ENCODE results near the gene KDM8. TPM values are rescaled to one million over a fixed set of nuclear protein-coding genes. Genes with fewer than 3 reads are reported as not detected.

KDM8 gene
- total RNA-seq, 1 donor from 2014 or later = 4.3 TPM

GRCh38 chr16:27235938-27236245, 32.6 kb downstream of the KDM8 start:
- Mint-ChIP-seq H3K36me3 (ENCODE audit: low read depth, unreplicated experiment) (peaks cover 6% of the 10 kb centered on the region), H3K4me1 (ENCODE audit: low read depth, unreplicated experiment) (peaks cover 31% of the 10 kb centered on the region), H3K4me3 (ENCODE audit: unreplicated experiment) (no peak overlapping the region), H3K9me3 (ENCODE audit: unreplicated experiment) (no peaks in the 10 kb centered on the region), H3K27me3 (ENCODE audit: low read depth, unreplicated experiment) (no peaks in the 10 kb centered on the region), H3K27ac (ENCODE audit: unreplicated experiment) (no peak overlapping the region)
- H3K27me3 ChIP-seq (ENCODE audit: insufficient read depth, low read length) = no peaks in the 10 kb centered on the region
- TF ChIP-seq EZH2 (IDR thresholded peaks at IDR 0.05; ENCODE audit: insufficient read depth, low read length) (no peak), CTCF (IDR thresholded peaks at IDR 0.05; ENCODE audit: insufficient read depth, low read depth, low read length) (no peak)
- H3K4me2 ChIP-seq (ENCODE audit: low read length) = peak overlapping the region; percentile 67
- FAIRE-seq = no peak
- H3K9ac ChIP-seq (ENCODE audit: low read length) = peak overlapping the region; percentile 60
- H3K79me2 ChIP-seq (ENCODE audit: insufficient read depth, low read length) = no peaks in the 10 kb centered on the region
- H3K9me3 ChIP-seq (ENCODE audit: insufficient read depth, low read depth, low read length) = no peaks in the 10 kb centered on the region
- H4K20me1 ChIP-seq (ENCODE audit: insufficient read depth, low read length) = no peaks in the 10 kb centered on the region
- peaks cover 29% of the 10 kb centered on the region for H3K4me1 ChIP-seq (ENCODE audit: insufficient read depth, low read length)
- peak overlapping the region; percentile 61 for H2AFZ ChIP-seq (ENCODE audit: low read depth, low read length)
- peak overlapping the region; percentile 57 for H3K27ac ChIP-seq (ENCODE audit: low read depth, low read length)
- no peaks in the 10 kb centered on the region for H3K36me3 ChIP-seq (ENCODE audit: insufficient read depth, low read length)
- H3K4me3 ChIP-seq (ENCODE audit: insufficient read depth, low read depth, low read length) = no peak overlapping the region
- DNase-seq (ENCODE audit: low read depth) = no peak

- H3K27me3 Mint-ChIP-seq (ENCODE audit: low read depth, unreplicated experiment) = no peaks in the 10 kb centered on the region
- no peak for DNase-seq (ENCODE audit: low read depth)
- no peaks in the 10 kb centered on the region for H3K9me3 Mint-ChIP-seq (ENCODE audit: unreplicated experiment)
- no peak overlapping the region for H3K4me3 Mint-ChIP-seq (ENCODE audit: unreplicated experiment)
- Histone ChIP-seq H3K9me3 (ENCODE audit: insufficient read depth, low read depth, low read length) (no peaks in the 10 kb centered on the region), H3K4me3 (ENCODE audit: insufficient read depth, low read depth, low read length) (no peak overlapping the region), H3K36me3 (ENCODE audit: insufficient read depth, low read length) (no peaks in the 10 kb centered on the region), H4K20me1 (ENCODE audit: insufficient read depth, low read length) (no peaks in the 10 kb centered on the region), H3K27ac (ENCODE audit: low read depth, low read length) (peak overlapping the region; percentile 39), H3K4me1 (ENCODE audit: insufficient read depth, low read length) (peaks cover 37% of the 10 kb centered on the region), H3K4me2 (ENCODE audit: low read length) (no peak overlapping the region), H3K27me3 (ENCODE audit: insufficient read depth, low read length) (no peaks in the 10 kb centered on the region), H3K9ac (ENCODE audit: low read length) (peak overlapping the region; percentile 47), H2AFZ (ENCODE audit: low read depth, low read length) (no peak overlapping the region), H3K79me2 (ENCODE audit: insufficient read depth, low read length) (no peaks in the 10 kb centered on the region)
- H3K36me3 Mint-ChIP-seq (ENCODE audit: low read depth, unreplicated experiment) = peaks cover 4% of the 10 kb centered on the region
- H3K4me1 Mint-ChIP-seq (ENCODE audit: low read depth, unreplicated experiment) = peaks cover 39% of the 10 kb centered on the region
- no peak for TF ChIP-seq EZH2 (IDR thresholded peaks at IDR 0.05; ENCODE audit: insufficient read depth, low read length)
- TF ChIP-seq CTCF (IDR thresholded peaks at IDR 0.05; ENCODE audit: insufficient read depth, low read depth, low read length) = no peak
- peak overlapping the region; percentile 77 for H3K27ac Mint-ChIP-seq (ENCODE audit: unreplicated experiment)
- no peak for FAIRE-seq
Measured at GRCh38 chr16:27236635-27237218, 33.4 kb downstream of the KDM8 start.

- Histone ChIP-seq H3K4me3 (ENCODE audit: insufficient read depth, low read depth, low read length) (no peak overlapping the region), H3K4me1 (ENCODE audit: insufficient read depth, low read length) (peaks cover 42% of the 10 kb centered on the region), H3K79me2 (ENCODE audit: insufficient read depth, low read length) (no peaks in the 10 kb centered on the region), H3K27me3 (ENCODE audit: insufficient read depth, low read length) (no peaks in the 10 kb centered on the region), H4K20me1 (ENCODE audit: insufficient read depth, low read length) (no peaks in the 10 kb centered on the region), H3K36me3 (ENCODE audit: insufficient read depth, low read length) (no peaks in the 10 kb centered on the region), H3K4me2 (ENCODE audit: low read length) (peak overlapping the region; percentile 8), H3K27ac (ENCODE audit: low read depth, low read length) (peak overlapping the region; percentile 39), H3K9ac (ENCODE audit: low read length) (peak overlapping the region; percentile 47), H2AFZ (ENCODE audit: low read depth, low read length) (peak overlapping the region; percentile 63), H3K9me3 (ENCODE audit: insufficient read depth, low read depth, low read length) (no peaks in the 10 kb centered on the region)
- H3K4me3 Mint-ChIP-seq (ENCODE audit: unreplicated experiment) = no peak overlapping the region
- H3K27ac Mint-ChIP-seq (ENCODE audit: unreplicated experiment) = no peak overlapping the region
- DNase-seq (ENCODE audit: low read depth) = peak; percentile 64
- TF ChIP-seq EZH2 (IDR thresholded peaks at IDR 0.05; ENCODE audit: insufficient read depth, low read length) (no peak), CTCF (IDR thresholded peaks at IDR 0.05; ENCODE audit: insufficient read depth, low read depth, low read length) (no peak)
- H3K9me3 Mint-ChIP-seq (ENCODE audit: unreplicated experiment) = no peaks in the 10 kb centered on the region
- H3K27me3 Mint-ChIP-seq (ENCODE audit: low read depth, unreplicated experiment) = no peaks in the 10 kb centered on the region
- H3K36me3 Mint-ChIP-seq (ENCODE audit: low read depth, unreplicated experiment) = peaks cover 3% of the 10 kb centered on the region
- peaks cover 39% of the 10 kb centered on the region for H3K4me1 Mint-ChIP-seq (ENCODE audit: low read depth, unreplicated experiment)
- no peak for FAIRE-seq
Measured at GRCh38 chr16:27237219-27238015, 34.1 kb downstream of the KDM8 start.
